ENCODE data around the gene ABCA3.

GRCh38 chr16:2328428-2328827, 12.1 kb downstream of the ABCA3 start:
- TF ChIP-seq, protein P1, sequence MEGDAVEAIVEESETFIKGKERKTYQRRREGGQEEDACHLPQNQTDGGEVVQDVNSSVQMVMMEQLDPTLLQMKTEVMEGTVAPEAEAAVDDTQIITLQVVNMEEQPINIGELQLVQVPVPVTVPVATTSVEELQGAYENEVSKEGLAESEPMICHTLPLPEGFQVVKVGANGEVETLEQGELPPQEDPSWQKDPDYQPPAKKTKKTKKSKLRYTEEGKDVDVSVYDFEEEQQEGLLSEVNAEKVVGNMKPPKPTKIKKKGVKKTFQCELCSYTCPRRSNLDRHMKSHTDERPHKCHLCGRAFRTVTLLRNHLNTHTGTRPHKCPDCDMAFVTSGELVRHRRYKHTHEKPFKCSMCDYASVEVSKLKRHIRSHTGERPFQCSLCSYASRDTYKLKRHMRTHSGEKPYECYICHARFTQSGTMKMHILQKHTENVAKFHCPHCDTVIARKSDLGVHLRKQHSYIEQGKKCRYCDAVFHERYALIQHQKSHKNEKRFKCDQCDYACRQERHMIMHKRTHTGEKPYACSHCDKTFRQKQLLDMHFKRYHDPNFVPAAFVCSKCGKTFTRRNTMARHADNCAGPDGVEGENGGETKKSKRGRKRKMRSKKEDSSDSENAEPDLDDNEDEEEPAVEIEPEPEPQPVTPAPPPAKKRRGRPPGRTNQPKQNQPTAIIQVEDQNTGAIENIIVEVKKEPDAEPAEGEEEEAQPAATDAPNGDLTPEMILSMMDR (IDR thresholded peaks at IDR 0.05; ENCODE audit: poor library complexity, severe bottlenecking) = no peak
- TF ChIP-seq EZH2 (IDR thresholded peaks at IDR 0.05; ENCODE audit: borderline replicate concordance, insufficient read depth, low read length, poor library complexity, severe bottlenecking) (no peak), TAF1 (IDR thresholded peaks at IDR 0.05; ENCODE audit: low read depth) (no peak), POLR2AphosphoS5 (IDR thresholded peaks at IDR 0.05) (no peak), EP300 (conservative IDR thresholded peaks at IDR 0.05; ENCODE audit: poor library complexity, severe bottlenecking) (no peak), RAD21 (conservative IDR thresholded peaks at IDR 0.05) (no peak), SMC3 (conservative IDR thresholded peaks at IDR 0.05; ENCODE audit: poor library complexity) (no peak), MXI1 (conservative IDR thresholded peaks at IDR 0.05; ENCODE audit: poor library complexity, severe bottlenecking) (no peak)
- TF ChIP-seq, protein P2, sequence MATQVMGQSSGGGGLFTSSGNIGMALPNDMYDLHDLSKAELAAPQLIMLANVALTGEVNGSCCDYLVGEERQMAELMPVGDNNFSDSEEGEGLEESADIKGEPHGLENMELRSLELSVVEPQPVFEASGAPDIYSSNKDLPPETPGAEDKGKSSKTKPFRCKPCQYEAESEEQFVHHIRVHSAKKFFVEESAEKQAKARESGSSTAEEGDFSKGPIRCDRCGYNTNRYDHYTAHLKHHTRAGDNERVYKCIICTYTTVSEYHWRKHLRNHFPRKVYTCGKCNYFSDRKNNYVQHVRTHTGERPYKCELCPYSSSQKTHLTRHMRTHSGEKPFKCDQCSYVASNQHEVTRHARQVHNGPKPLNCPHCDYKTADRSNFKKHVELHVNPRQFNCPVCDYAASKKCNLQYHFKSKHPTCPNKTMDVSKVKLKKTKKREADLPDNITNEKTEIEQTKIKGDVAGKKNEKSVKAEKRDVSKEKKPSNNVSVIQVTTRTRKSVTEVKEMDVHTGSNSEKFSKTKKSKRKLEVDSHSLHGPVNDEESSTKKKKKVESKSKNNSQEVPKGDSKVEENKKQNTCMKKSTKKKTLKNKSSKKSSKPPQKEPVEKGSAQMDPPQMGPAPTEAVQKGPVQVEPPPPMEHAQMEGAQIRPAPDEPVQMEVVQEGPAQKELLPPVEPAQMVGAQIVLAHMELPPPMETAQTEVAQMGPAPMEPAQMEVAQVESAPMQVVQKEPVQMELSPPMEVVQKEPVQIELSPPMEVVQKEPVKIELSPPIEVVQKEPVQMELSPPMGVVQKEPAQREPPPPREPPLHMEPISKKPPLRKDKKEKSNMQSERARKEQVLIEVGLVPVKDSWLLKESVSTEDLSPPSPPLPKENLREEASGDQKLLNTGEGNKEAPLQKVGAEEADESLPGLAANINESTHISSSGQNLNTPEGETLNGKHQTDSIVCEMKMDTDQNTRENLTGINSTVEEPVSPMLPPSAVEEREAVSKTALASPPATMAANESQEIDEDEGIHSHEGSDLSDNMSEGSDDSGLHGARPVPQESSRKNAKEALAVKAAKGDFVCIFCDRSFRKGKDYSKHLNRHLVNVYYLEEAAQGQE (IDR thresholded peaks at IDR 0.05; ENCODE audit: borderline replicate concordance) = no peak
